HCT116 (cell line): ENCODE measurements around the gene SURF6. TPM values are rescaled to one million over a fixed set of nuclear protein-coding genes. Genes with fewer than 3 reads are reported as not detected.

Source experiments
- ATAC-seq: fragments of 200-7000 bp; cut with Tn5 transposase; 2 replicates; pipeline ENCODE4 v1.9.1; 2020; ENCODE audit warnings: mild to moderate bottlenecking, moderate library complexity
- BruUV-seq: library from RNA; stranded (reverse); fragments of 400-500 nt; replicated peaks from 2 replicates; lab custom pipeline; 2021; lab: Mats Ljungman, UMichigan
- CTCF ChIA-PET: fragments of 300-600 bp; sonication (Branson Sonifier 250); formaldehyde crosslinking; loops from one replicate; lab custom pipeline; 2021; ENCODE audit warnings: antibody characterized with exemption; lab: Charles Lee
- POLR2A ChIA-PET: fragments of 300-600, 350-600 bp; sonication (Branson Sonifier 250); formaldehyde crosslinking; loops from one replicate; lab custom pipeline; 2021; ENCODE audit warnings: antibody characterized with exemption; lab: Charles Lee
- RAD21 ChIA-PET, 2 experiments: fragments of 300-600 bp; sonication (Branson Sonifier 250); formaldehyde crosslinking; loops; one replicate each; lab custom pipeline; 2023; ENCODE audit warnings: low total read pairs in 2 of 2; ENCODE audit not compliant: uncharacterized antibody in 2 of 2, unreplicated experiment in 2 of 2, low non-redundant PET in 1 of 2; lab: Charles Lee
- DNase-seq: peaks from one replicate; pipeline ENCODE4 v3.0.0-alpha.2; 2010; ENCODE audit warnings: low read depth, low spot score
- H2AFZ ChIP-seq: fragments of 200-600 bp; shearing (Covaris generic), sonication (generic); 2 replicates; pipeline ENCODE4 v1.6.1; 2017; ENCODE audit warnings: low read depth, mixed run types, mixed read lengths, antibody characterized with exemption, low read length; ENCODE audit not compliant: poor library complexity, severe bottlenecking
- H3K27ac ChIP-seq: 2 replicates; pipeline ENCODE4 v1.5.1; 2012; ENCODE audit warnings: low read depth, low read length
- H3K27me3 ChIP-seq: fragments of 200-600 bp; sonication (generic); 2 replicates; pipeline ENCODE4 v1.6.1; 2016; ENCODE audit warnings: mixed run types, low read length, mixed read lengths; ENCODE audit not compliant: insufficient read depth
- H3K36me3 ChIP-seq, 2 experiments: fragments of 200-500 bp in 1 of 2; fragments of 200-600 bp in 1 of 2; sonication (Bioruptor generic) in 1 of 2; sonication (generic) in 1 of 2; 2 replicates each; pipeline versions ENCODE4 v1.5.1 to v1.6.1; 2014 to 2016; ENCODE audit warnings: low read length in 2 of 2, inconsistent platforms in 1 of 2, mixed read lengths in 1 of 2, mixed run types in 1 of 2; ENCODE audit not compliant: insufficient read depth in 2 of 2, control insufficient read depth in 1 of 2
- H3K4me1 ChIP-seq, 2 experiments: fragments of 200-600 bp in 1 of 2; sonication (generic) in 1 of 2; 2 replicates each; pipeline versions ENCODE4 v1.5.1 to v1.6.1; 2012 to 2017; ENCODE audit warnings: low read length in 2 of 2, inconsistent platforms in 1 of 2, mild to moderate bottlenecking in 1 of 2, mixed read lengths in 1 of 2, mixed run types in 1 of 2, moderate library complexity in 1 of 2; ENCODE audit not compliant: insufficient read depth in 2 of 2, control insufficient read depth in 1 of 2
- H3K4me2 ChIP-seq: fragments of 200-600 bp; sonication (generic); 2 replicates; pipeline ENCODE4 v1.6.1; 2017; ENCODE audit warnings: mixed run types, low read length, mixed read lengths
- H3K4me3 ChIP-seq, 2 experiments: fragments of 200-600 bp in 1 of 2; sonication (generic) in 1 of 2; replicated peaks in 1 of 2; 2 replicates each; pipeline ENCODE4 v1.5.1; 2011 to 2016; ENCODE audit warnings: low read length in 2 of 2, control low read depth in 1 of 2, low read depth in 1 of 2, mild to moderate bottlenecking in 1 of 2, mixed read lengths in 1 of 2, mixed run types in 1 of 2
- H3K79me2 ChIP-seq: fragments of 200-600 bp; sonication (generic); 2 replicates; pipeline ENCODE4 v1.6.1; 2017; ENCODE audit warnings: mild to moderate bottlenecking, mixed run types, low read length, moderate library complexity, mixed read lengths; ENCODE audit not compliant: insufficient read depth
- H3K9ac ChIP-seq: fragments of 200-600 bp; sonication (generic); 2 replicates; pipeline ENCODE4 v1.6.1; 2016; ENCODE audit warnings: low read length, mixed read lengths
- H3K9me2 ChIP-seq: fragments of 200-600 bp; sonication (generic), shearing (Covaris generic); 2 replicates; pipeline ENCODE4 v1.6.1; 2017; ENCODE audit warnings: mixed run types, mild to moderate bottlenecking, moderate library complexity; ENCODE audit not compliant: insufficient read depth
- H3K9me3 ChIP-seq, 2 experiments: fragments of 200-500 bp in 1 of 2; fragments of 200-600 bp in 1 of 2; sonication (Bioruptor generic) in 1 of 2; sonication (generic) in 1 of 2; 2 replicates each; pipeline ENCODE4 v1.6.1; 2014 to 2017; ENCODE audit warnings: low read length in 2 of 2, mixed read lengths in 2 of 2, inconsistent platforms in 1 of 2, low read depth in 1 of 2, mild to moderate bottlenecking in 1 of 2, mixed run types in 1 of 2, moderate library complexity in 1 of 2; ENCODE audit not compliant: control insufficient read depth in 1 of 2, insufficient read depth in 1 of 2
- H4K20me1 ChIP-seq: fragments of 200-600 bp; sonication (generic), shearing (Covaris generic); 2 replicates; pipeline ENCODE4 v1.6.1; 2017; ENCODE audit warnings: mixed run types, mild to moderate bottlenecking, moderate library complexity; ENCODE audit not compliant: insufficient read depth
- EGR1 ChIP-seq: IDR thresholded peaks from 2 replicates; pipeline ENCODE4 v1.6.1; 2012; ENCODE audit warnings: low read depth
- ELF1 ChIP-seq: IDR thresholded peaks from 2 replicates; pipeline ENCODE4 v1.6.1; 2012; ENCODE audit warnings: low read depth, borderline replicate concordance
- EZH2phosphoT487 ChIP-seq: fragments of 200-600 bp; IDR thresholded peaks from 2 replicates; pipeline ENCODE4 v1.6.1; 2018; ENCODE audit warnings: antibody characterized with exemption, borderline replicate concordance
- FOSL1 ChIP-seq: IDR thresholded peaks from 2 replicates; pipeline ENCODE4 v1.6.1; 2012; ENCODE audit warnings: low read depth
- JUND ChIP-seq: IDR thresholded peaks from 2 replicates; pipeline ENCODE4 v1.6.1; 2012
- SIN3A ChIP-seq: IDR thresholded peaks from 2 replicates; pipeline ENCODE4 v1.6.1; 2012; ENCODE audit warnings: low read depth
- SRF ChIP-seq: IDR thresholded peaks from 2 replicates; pipeline ENCODE4 v1.6.1; 2012; ENCODE audit warnings: low read depth
- ZNF274 ChIP-seq: fragments of 200-500 bp; sonication (Bioruptor generic); IDR thresholded peaks from 2 replicates; pipeline ENCODE4 v1.6.1; 2014; ENCODE audit warnings: mild to moderate bottlenecking, low read depth, low read length, inconsistent platforms
- intact Hi-C: fragments of 100-400 bp; cut with micrococcal nuclease; formaldehyde crosslinking; loops from 2 replicates; pipeline ENCODE4 v1.10.0; 2022
- total RNA-seq: library from RNA; stranded (reverse); gene quantifications from one replicate; pipeline ENCODE4 v1.2.1, GENCODE V29; 2021; ENCODE audit not compliant: unreplicated experiment
- TF ChIP-seq, protein P1 (sequence below): IDR thresholded peaks from 2 replicates; pipeline ENCODE4 v1.6.1; 2012
- TF ChIP-seq, protein P2 (sequence below), 3 experiments: fragments of 200-600 bp in 1 of 3; sonication (generic) in 1 of 3; IDR thresholded peaks in 2 of 3; conservative IDR thresholded peaks in 1 of 3; 2 replicates each; pipeline ENCODE4 v1.5.1; 2012 to 2017; ENCODE audit warnings: low read depth in 2 of 3, low read length in 2 of 3, antibody characterized with exemption in 1 of 3, borderline replicate concordance in 1 of 3, control low read depth in 1 of 3, mild to moderate bottlenecking in 1 of 3, mixed read lengths in 1 of 3, mixed run types in 1 of 3, moderate library complexity in 1 of 3; ENCODE audit not compliant: insufficient read depth in 1 of 3

Gene SURF6
- total RNA-seq, 1 experiment from 2014 or later, result 30.1 TPM

GRCh38 chr9:133333011-133333410 is 3.0 kb downstream of the SURF6 start:
- RAD21 ChIA-PET, result no interaction called here
- no peak overlapping the region for H3K9ac ChIP-seq

More at GRCh38 chr9:133333011-133333410, 3.0 kb downstream of the SURF6 start:
- Histone ChIP-seq H3K4me2 (no peak overlapping the region), H3K9me2 (no peaks in the 10 kb centered on the region), H2AFZ (no peak overlapping the region), H3K4me1 (peaks cover 12 to 32% of the 10 kb centered on the region in 2 experiments), H3K79me2 (peaks cover 44% of the 10 kb centered on the region), H3K27me3 (no peaks in the 10 kb centered on the region), H3K4me3 (no peak overlapping the region), H4K20me1 (no peaks in the 10 kb centered on the region; the same call in 1 of the 2 replicates), H3K27ac (no peak overlapping the region), H3K9me3 (no peaks in the 10 kb centered on the region), H3K36me3 (peaks cover 34 to 42% of the 10 kb centered on the region in 2 experiments; a peak in 3 of 4 replicates)
- CTCF ChIA-PET, result interaction anchor here (2.1 kb wide), 1 partner anchor 147 kb away, joined by 7 read pairs; no protein-coding TSS in a partner anchor
- intact Hi-C loops, result no loop called here
- TF ChIP-seq SRF, result no peak
- no peak for TF ChIP-seq ZNF274
- TF ChIP-seq, protein P1, sequence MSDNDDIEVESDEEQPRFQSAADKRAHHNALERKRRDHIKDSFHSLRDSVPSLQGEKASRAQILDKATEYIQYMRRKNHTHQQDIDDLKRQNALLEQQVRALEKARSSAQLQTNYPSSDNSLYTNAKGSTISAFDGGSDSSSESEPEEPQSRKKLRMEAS, result no peak
- no peak for TF ChIP-seq FOSL1
- no peak for TF ChIP-seq EZH2phosphoT487
- TF ChIP-seq, protein P2, sequence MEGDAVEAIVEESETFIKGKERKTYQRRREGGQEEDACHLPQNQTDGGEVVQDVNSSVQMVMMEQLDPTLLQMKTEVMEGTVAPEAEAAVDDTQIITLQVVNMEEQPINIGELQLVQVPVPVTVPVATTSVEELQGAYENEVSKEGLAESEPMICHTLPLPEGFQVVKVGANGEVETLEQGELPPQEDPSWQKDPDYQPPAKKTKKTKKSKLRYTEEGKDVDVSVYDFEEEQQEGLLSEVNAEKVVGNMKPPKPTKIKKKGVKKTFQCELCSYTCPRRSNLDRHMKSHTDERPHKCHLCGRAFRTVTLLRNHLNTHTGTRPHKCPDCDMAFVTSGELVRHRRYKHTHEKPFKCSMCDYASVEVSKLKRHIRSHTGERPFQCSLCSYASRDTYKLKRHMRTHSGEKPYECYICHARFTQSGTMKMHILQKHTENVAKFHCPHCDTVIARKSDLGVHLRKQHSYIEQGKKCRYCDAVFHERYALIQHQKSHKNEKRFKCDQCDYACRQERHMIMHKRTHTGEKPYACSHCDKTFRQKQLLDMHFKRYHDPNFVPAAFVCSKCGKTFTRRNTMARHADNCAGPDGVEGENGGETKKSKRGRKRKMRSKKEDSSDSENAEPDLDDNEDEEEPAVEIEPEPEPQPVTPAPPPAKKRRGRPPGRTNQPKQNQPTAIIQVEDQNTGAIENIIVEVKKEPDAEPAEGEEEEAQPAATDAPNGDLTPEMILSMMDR (IDR thresholded peaks at IDR 0.05 in 2 of 3, conservative IDR thresholded peaks at IDR 0.05 in 1 of 3; ENCODE audit: borderline replicate concordance in 1 of 3, insufficient read depth in 1 of 3, low read depth in 2 of 3, low read length in 2 of 3), result no peak
- no peak for TF ChIP-seq EGR1
- no peak for TF ChIP-seq JUND
- no peak for TF ChIP-seq SIN3A
- no peak for TF ChIP-seq ELF1
- no peak for ATAC-seq
- POLR2A ChIA-PET, result no interaction called here
- no TSS peak for BruUV-seq
- DNase-seq, result no peak
